ENCODE results near the gene PPP2R1B. TPM values are rescaled to one million over a fixed set of nuclear protein-coding genes. Genes with fewer than 3 reads are reported as not detected.

Gene PPP2R1B
- total RNA-seq, 1 donor from 2014 or later, result 37.9 TPM

GRCh38 chr11:111703576-111703975 lies 62.6 kb downstream of the PPP2R1B start:
- POLR2A ChIA-PET, result no interaction called here
- no peak for DNase-seq
- intact Hi-C loops (cut with micrococcal nuclease), result no loop called here
- TF ChIP-seq, protein P1, sequence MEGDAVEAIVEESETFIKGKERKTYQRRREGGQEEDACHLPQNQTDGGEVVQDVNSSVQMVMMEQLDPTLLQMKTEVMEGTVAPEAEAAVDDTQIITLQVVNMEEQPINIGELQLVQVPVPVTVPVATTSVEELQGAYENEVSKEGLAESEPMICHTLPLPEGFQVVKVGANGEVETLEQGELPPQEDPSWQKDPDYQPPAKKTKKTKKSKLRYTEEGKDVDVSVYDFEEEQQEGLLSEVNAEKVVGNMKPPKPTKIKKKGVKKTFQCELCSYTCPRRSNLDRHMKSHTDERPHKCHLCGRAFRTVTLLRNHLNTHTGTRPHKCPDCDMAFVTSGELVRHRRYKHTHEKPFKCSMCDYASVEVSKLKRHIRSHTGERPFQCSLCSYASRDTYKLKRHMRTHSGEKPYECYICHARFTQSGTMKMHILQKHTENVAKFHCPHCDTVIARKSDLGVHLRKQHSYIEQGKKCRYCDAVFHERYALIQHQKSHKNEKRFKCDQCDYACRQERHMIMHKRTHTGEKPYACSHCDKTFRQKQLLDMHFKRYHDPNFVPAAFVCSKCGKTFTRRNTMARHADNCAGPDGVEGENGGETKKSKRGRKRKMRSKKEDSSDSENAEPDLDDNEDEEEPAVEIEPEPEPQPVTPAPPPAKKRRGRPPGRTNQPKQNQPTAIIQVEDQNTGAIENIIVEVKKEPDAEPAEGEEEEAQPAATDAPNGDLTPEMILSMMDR (IDR thresholded peaks at IDR 0.05), result no peak
- no peak for ATAC-seq (ENCODE audit: low read depth)
- Mint-ChIP-seq H3K27me3 (no peaks in the 10 kb centered on the region), H3K36me3 (ENCODE audit: low read depth) (peaks cover 61% of the 10 kb centered on the region), H3K4me3 (no peak overlapping the region), H3K4me1 (peaks cover under 1% of the 10 kb centered on the region), H3K27ac (no peak overlapping the region), H3K9me3 (no peaks in the 10 kb centered on the region)
- CTCF ChIA-PET, result no interaction called here

- H3K9me3 Mint-ChIP-seq, result no peaks in the 10 kb centered on the region
- ATAC-seq (ENCODE audit: low read depth), result no peak
- CTCF ChIA-PET, result no interaction called here
- no peak overlapping the region for H3K4me3 Mint-ChIP-seq
- no peaks in the 10 kb centered on the region for H3K27me3 Mint-ChIP-seq
- POLR2A ChIA-PET, result no interaction called here
- DNase-seq, result no peak
- intact Hi-C loops (cut with micrococcal nuclease), result no loop called here
- TF ChIP-seq, protein P1 (IDR thresholded peaks at IDR 0.05), result no peak
- H3K36me3 Mint-ChIP-seq (ENCODE audit: low read depth), result peaks cover 56% of the 10 kb centered on the region
- H3K27ac Mint-ChIP-seq, result no peak overlapping the region
- peaks cover 10% of the 10 kb centered on the region for H3K4me1 Mint-ChIP-seq
Measured at GRCh38 chr11:111702623-111703022, 63.6 kb downstream of the PPP2R1B start.

DNA sequence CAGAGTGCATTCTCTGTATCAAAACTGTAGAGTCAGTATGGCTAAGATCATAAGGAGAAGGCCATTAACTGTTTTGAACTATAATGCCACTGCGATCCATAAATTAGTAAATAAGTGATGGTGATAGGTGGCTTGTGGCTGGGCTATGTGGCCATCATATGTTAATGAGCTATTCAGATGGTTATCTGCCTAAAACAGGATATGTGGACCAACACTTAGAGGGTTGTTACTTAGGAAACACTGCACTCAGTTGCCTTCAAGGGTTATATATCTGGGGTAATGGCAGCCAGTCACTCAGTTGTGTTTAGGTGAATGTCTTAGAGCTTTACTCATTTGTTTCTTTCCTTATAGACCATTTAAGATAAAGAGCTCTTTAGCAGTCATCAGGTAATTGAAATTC lies 66.0 kb downstream of the PPP2R1B start:
- CTCF ChIA-PET, result interaction anchor here (0.7 kb wide), 1 partner anchor 77 kb away, joined by 3 read pairs; no protein-coding TSS in a partner anchor
- H3K27ac Mint-ChIP-seq, result no peak overlapping the region
- ATAC-seq (ENCODE audit: low read depth), result no peak

DNA sequence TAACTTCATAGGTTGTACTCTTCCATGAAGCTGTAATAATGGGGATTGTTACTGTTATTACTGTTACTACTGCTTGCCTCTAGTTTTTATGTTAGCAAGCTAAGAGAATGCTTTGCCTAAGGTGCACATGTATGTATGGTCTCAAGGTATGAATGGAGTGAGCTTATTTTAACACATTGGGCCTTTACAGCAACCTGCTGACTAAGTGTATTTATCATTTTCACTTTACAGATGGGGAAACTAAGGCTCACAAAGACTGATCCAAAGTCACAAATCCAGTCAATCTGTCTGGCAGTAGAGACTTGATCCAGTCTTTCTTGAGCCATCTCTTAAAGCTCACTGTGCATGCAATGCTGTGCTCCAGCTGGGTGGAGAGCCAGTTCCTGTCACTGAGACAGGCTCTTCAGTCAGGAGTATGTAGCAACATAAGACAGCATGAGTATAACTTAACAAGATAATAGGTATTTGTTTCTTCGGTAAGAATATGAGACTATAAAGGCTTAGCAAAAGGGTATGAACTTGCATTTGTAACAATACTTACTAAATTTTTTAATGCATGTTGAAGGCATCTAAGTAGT lies 66.5 kb downstream of the PPP2R1B start:
- ChIA-PET POLR2A (no interaction called here), CTCF (interaction anchor here (0.7 kb wide), 1 partner anchor 78 kb away, joined by 3 read pairs; no protein-coding TSS in a partner anchor)
- Mint-ChIP-seq H3K4me3 (no peak overlapping the region), H3K4me1 (peaks cover 20% of the 10 kb centered on the region), H3K27me3 (no peaks in the 10 kb centered on the region), H3K27ac (no peak overlapping the region), H3K36me3 (ENCODE audit: low read depth) (peaks cover 38% of the 10 kb centered on the region), H3K9me3 (no peaks in the 10 kb centered on the region)
- ATAC-seq (ENCODE audit: low read depth) (no peak), DNase-seq (no peak)
- TF ChIP-seq, protein P1 (IDR thresholded peaks at IDR 0.05), result no peak
- intact Hi-C loops (cut with micrococcal nuclease), result no loop called here

More for the DNA sequence above, 66.0 kb downstream of the PPP2R1B start:
- Mint-ChIP-seq H3K27me3 (no peaks in the 10 kb centered on the region), H3K4me3 (no peak overlapping the region), H3K36me3 (ENCODE audit: low read depth) (peaks cover 40% of the 10 kb centered on the region), H3K9me3 (no peaks in the 10 kb centered on the region), H3K4me1 (peaks cover 16% of the 10 kb centered on the region)
- DNase-seq, result no peak
- TF ChIP-seq, protein P1 (IDR thresholded peaks at IDR 0.05), result no peak
- intact Hi-C loops (cut with micrococcal nuclease), result no loop called here
- POLR2A ChIA-PET, result no interaction called here

DNA sequence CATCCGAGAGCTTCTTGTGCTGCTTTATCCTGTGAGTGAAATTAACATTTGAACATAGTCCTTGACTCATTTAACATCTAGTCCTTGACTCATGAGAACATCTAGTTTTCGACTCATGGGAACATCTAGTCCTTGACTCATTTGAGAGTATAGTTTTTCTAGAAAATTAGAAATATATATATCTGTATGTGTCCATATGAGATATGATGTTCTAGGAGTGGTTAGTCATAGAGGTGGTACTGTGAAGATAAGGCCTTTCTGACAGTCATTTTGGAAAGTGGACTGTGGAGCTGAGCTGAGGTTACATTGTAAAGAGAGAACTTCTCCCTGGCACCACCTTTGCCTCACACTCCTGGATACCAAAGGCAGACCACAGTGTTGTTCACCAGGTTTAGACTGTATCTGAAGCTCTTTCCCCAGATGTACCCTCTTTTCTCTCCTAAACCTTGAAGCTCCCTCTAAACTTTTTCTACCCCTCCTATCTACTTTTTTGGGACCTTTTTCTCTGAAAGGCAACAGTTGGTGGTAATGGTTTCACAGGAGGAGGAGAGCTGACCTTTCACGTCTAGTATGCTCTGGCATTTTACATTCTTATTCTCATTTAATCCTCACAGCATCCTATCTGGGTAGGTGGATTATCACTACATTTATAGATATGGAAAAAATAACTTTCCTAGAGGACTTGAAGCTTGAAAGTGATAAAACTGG lies 67.2 kb downstream of the PPP2R1B start:
- no peak for DNase-seq
- ATAC-seq (ENCODE audit: low read depth), result no peak
- Mint-ChIP-seq H3K36me3 (ENCODE audit: low read depth) (peaks cover 33% of the 10 kb centered on the region), H3K27me3 (no peaks in the 10 kb centered on the region), H3K9me3 (no peaks in the 10 kb centered on the region), H3K4me1 (peaks cover 21% of the 10 kb centered on the region), H3K4me3 (no peak overlapping the region), H3K27ac (no peak overlapping the region)
- intact Hi-C loops (cut with micrococcal nuclease), result no loop called here
- TF ChIP-seq, protein P1 (IDR thresholded peaks at IDR 0.05), result no peak
- ChIA-PET CTCF (no interaction called here), POLR2A (no interaction called here)

All from activated B cell treated with CpG ODN at 0.5 μM for 24 hours (primary cell).